HepG2 (cell line): ENCODE results near the gene TCF3. TPM values are rescaled to one million over a fixed set of nuclear protein-coding genes. Genes with fewer than 3 reads are reported as not detected.

Experiments
- ATAC-seq: fragments of 200-7000 bp; cut with Tn5 transposase; 3 replicates; pipeline ENCODE4 v1.9.1; 2020; ENCODE audit warnings: mild to moderate bottlenecking, moderate library complexity
- BruUV-seq: library from RNA; stranded (reverse); fragments of 400-500 nt; replicated peaks from 2 replicates; lab custom pipeline; 2021; lab: Mats Ljungman, UMichigan
- CTCF ChIA-PET: fragments of 300-600 bp; formaldehyde crosslinking; extraction: SDS; loops from one replicate; lab custom pipeline; 2021; ENCODE audit warnings: low total read pairs, inconsistent platforms, low intra/inter-chr PET ratio; lab: Yijun Ruan, JAX
- POLR2A ChIA-PET: fragments of 350-600 bp; sonication (Branson Sonifier 250); formaldehyde crosslinking; loops from one replicate; lab custom pipeline; 2020; ENCODE audit warnings: antibody characterized with exemption, inconsistent platforms; lab: Yijun Ruan, JAX
- DNase-seq: peaks from one replicate; pipeline ENCODE4 v3.0.0-alpha.2; 2015; ENCODE audit warnings: low spot score
- FAIRE-seq: peaks from 3 replicates; lab custom pipeline; 2011; peaks lifted over from hg19 to GRCh38; lab: Jason Lieb, UNC
- H2AFZ ChIP-seq: one replicate; pipeline ENCODE4 v1.6.1; 2011; ENCODE audit warnings: low read length, inconsistent platforms
- H3K27ac ChIP-seq: fragments of 300-600 bp; 3 replicates; pipeline ENCODE4 v1.8.0; 2011; ENCODE audit warnings: mixed run types, mild to moderate bottlenecking, mixed read lengths, low read length, inconsistent platforms; ENCODE audit not compliant: insufficient read depth; ENCODE audit errors: extremely low read length
- H3K27me3 ChIP-seq, 2 experiments: fragments of 200-600 bp in 1 of 2; 2 replicates in 1 of 2; 3 replicates in 1 of 2; pipeline versions ENCODE4 v1.6.0 to v1.8.0; 2011; ENCODE audit warnings: low read length in 2 of 2, mild to moderate bottlenecking in 2 of 2, moderate library complexity in 2 of 2, inconsistent platforms in 1 of 2; ENCODE audit not compliant: insufficient read depth in 2 of 2, control insufficient read depth in 1 of 2
- H3K36me3 ChIP-seq, 2 experiments: fragments of 200-600 bp in 1 of 2; replicated peaks in 1 of 2; 2 replicates in 1 of 2; 3 replicates in 1 of 2; pipeline versions ENCODE4 v1.5.1 to v1.8.0; 2011; ENCODE audit warnings: low read length in 2 of 2, inconsistent platforms in 1 of 2; ENCODE audit not compliant: insufficient read depth in 2 of 2, control insufficient read depth in 1 of 2
- H3K4me1 ChIP-seq: 2 replicates; pipeline ENCODE4 v1.5.1; 2012; ENCODE audit warnings: low read length, inconsistent platforms; ENCODE audit not compliant: insufficient read depth
- H3K4me2 ChIP-seq: 2 replicates; pipeline ENCODE4 v1.6.0; 2011; ENCODE audit warnings: low read depth, low read length, inconsistent platforms
- H3K4me3 ChIP-seq, 3 experiments: fragments of 200-600 bp in 1 of 3; sonication (generic), shearing (Covaris generic) in 1 of 3; replicated peaks in 1 of 3; 2 replicates each; pipeline ENCODE4 v1.5.1; 2011 to 2016; ENCODE audit warnings: low read length in 3 of 3, inconsistent platforms in 2 of 3, low read depth in 2 of 3, mild to moderate bottlenecking in 2 of 3, control low read depth in 1 of 3, mixed read lengths in 1 of 3; ENCODE audit not compliant: insufficient read depth in 1 of 3
- H3K79me2 ChIP-seq: one replicate; pipeline ENCODE4 v1.6.1; 2011; ENCODE audit warnings: low read length, inconsistent platforms; ENCODE audit not compliant: insufficient read depth
- H3K9ac ChIP-seq: 2 replicates; pipeline ENCODE4 v1.6.0; 2011; ENCODE audit warnings: mild to moderate bottlenecking, low read depth, low read length, inconsistent platforms; ENCODE audit not compliant: insufficient read depth
- H3K9me3 ChIP-seq: 2 replicates; pipeline ENCODE4 v1.5.1; 2012; ENCODE audit warnings: mild to moderate bottlenecking, low read length
- H4K20me1 ChIP-seq: 2 replicates; pipeline ENCODE4 v1.6.0; 2011; ENCODE audit warnings: inconsistent platforms, mild to moderate bottlenecking, low read length, moderate library complexity; ENCODE audit not compliant: insufficient read depth
- CCAR2 ChIP-seq: fragments of 200-400 bp; formaldehyde crosslinking; optimal IDR thresholded peaks from 2 replicates; pipeline ENCODE3; 2018; ENCODE audit warnings: low read depth, mild to moderate bottlenecking, low read length, moderate library complexity
- ELF1 ChIP-seq: sonication (generic); formaldehyde crosslinking; IDR thresholded peaks from 2 replicates; pipeline ENCODE4 v1.4.0; 2020; ENCODE audit warnings: missing genetic modification reagents
- XRCC5 ChIP-seq: fragments of 200-400 bp; formaldehyde crosslinking; optimal IDR thresholded peaks from 2 replicates; pipeline ENCODE3; 2017; ENCODE audit warnings: mild to moderate bottlenecking, low read length
- ZNF430 ChIP-seq: sonication (generic); formaldehyde crosslinking; IDR thresholded peaks from 2 replicates; pipeline ENCODE4 v1.9.0; 2021; ENCODE audit warnings: mild to moderate bottlenecking, missing genetic modification reagents
- ZNF598 ChIP-seq: sonication (generic); formaldehyde crosslinking; IDR thresholded peaks from 2 replicates; pipeline ENCODE4 v1.5.1; 2020; ENCODE audit warnings: mild to moderate bottlenecking, missing genetic modification reagents, borderline replicate concordance
- ZNF644 ChIP-seq: IDR thresholded peaks from 2 replicates; pipeline ENCODE4 v1.6.1; 2016; ENCODE audit warnings: low read depth
- ZNF678 ChIP-seq: sonication (generic); formaldehyde crosslinking; IDR thresholded peaks from 2 replicates; pipeline ENCODE4 v1.4.0; 2020; ENCODE audit warnings: mild to moderate bottlenecking, missing genetic modification reagents
- WGBS: methylation state at CpG from one replicate; pipeline ENCODE4 v1.1.6; 2017; ENCODE audit warnings: low lambda C conversion rate; 5-methylcytosine and 5-hydroxymethylcytosine counted together
- in situ Hi-C: cut with HindIII; loops from 2 replicates; pipeline ENCODE4 v1.10.0; 2017; ENCODE audit warnings: low pct_unique_long_range_greater_than_20kb; ENCODE audit not compliant: extremely low pct_ligation_motif_present
- intact Hi-C: fragments of 100-400 bp; cut with micrococcal nuclease; formaldehyde crosslinking; loops from one replicate; pipeline ENCODE4 v1.10.0; 2022; ENCODE audit not compliant: unreplicated experiment
- polyA plus RNA-seq, 8 experiments: library from polyadenylated mRNA; depleted of rRNA in 3 of 8; stranded (reverse) in 7 of 8; unstranded in 1 of 8; fragments of >200 nt; fragmentation: Illumina TruSeq in 4 of 8; extraction: Trizol in 4 of 8; gene quantifications; 2 replicates each; pipeline versions ENCODE4 v1.2.1 to v1.2.3, GENCODE V29; 2011 to 2016; ENCODE audit warnings: low read depth in 4 of 8, missing spikeins in 1 of 8, mixed read lengths in 1 of 8; ENCODE audit not compliant: insufficient read depth in 1 of 8
- total RNA-seq, 5 experiments: library from RNA; depleted of rRNA; stranded (reverse); fragments of >200 nt; fragmentation: Illumina TruSeq; extraction: Trizol; gene quantifications; 2 replicates each; pipeline ENCODE4 v1.2.3, GENCODE V29; 2016; ENCODE audit warnings: low read depth in 1 of 5
- TF ChIP-seq, protein P1 (sequence below): sonication (generic); formaldehyde crosslinking; IDR thresholded peaks from 2 replicates; pipeline ENCODE4 v1.5.0; 2020; ENCODE audit warnings: mild to moderate bottlenecking, missing genetic modification reagents
- TF ChIP-seq, protein P2 (sequence below): sonication (generic); formaldehyde crosslinking; IDR thresholded peaks from 2 replicates; pipeline ENCODE4 v1.5.0; 2020; ENCODE audit warnings: missing genetic modification reagents

TCF3 gene
- total and polyA plus RNA-seq, 2 of the 13 experiments (the other 11 are each of a cell fraction or from before 2014, with no cell fraction given), result 51.4 to 53.2 TPM

DNA sequence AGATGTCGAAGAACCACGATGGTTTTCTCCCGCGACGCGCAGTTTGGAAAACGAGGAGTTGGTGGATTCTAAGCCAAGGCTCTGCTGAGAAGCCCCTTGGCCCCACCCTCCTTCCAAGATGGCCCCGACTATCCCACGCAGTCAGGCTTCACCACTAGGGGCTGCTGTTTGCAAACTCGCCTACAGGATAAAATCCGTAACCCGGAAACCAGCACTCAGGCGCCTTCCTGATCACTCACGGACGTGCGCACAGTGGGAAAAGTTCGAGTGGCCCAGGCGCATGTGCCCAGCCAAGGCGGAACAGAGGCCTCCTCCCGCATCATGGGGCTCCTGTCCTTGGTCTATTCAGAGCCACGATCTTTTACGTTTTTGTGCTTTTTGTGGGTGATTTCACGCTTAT is 28.0 kb downstream of the TCF3 start (continued):
- TF ChIP-seq, protein P1, sequence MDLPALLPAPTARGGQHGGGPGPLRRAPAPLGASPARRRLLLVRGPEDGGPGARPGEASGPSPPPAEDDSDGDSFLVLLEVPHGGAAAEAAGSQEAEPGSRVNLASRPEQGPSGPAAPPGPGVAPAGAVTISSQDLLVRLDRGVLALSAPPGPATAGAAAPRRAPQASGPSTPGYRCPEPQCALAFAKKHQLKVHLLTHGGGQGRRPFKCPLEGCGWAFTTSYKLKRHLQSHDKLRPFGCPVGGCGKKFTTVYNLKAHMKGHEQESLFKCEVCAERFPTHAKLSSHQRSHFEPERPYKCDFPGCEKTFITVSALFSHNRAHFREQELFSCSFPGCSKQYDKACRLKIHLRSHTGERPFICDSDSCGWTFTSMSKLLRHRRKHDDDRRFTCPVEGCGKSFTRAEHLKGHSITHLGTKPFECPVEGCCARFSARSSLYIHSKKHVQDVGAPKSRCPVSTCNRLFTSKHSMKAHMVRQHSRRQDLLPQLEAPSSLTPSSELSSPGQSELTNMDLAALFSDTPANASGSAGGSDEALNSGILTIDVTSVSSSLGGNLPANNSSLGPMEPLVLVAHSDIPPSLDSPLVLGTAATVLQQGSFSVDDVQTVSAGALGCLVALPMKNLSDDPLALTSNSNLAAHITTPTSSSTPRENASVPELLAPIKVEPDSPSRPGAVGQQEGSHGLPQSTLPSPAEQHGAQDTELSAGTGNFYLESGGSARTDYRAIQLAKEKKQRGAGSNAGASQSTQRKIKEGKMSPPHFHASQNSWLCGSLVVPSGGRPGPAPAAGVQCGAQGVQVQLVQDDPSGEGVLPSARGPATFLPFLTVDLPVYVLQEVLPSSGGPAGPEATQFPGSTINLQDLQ (CRISPR knock-in tag), result no peak
- TF ChIP-seq CCAR2 (no peak), ZNF644 (CRISPR knock-in tag) (no peak), ZNF678 (no peak), XRCC5 (peak; percentile 48), ZNF430 (CRISPR knock-in tag) (no peak)
- TF ChIP-seq, protein P2, sequence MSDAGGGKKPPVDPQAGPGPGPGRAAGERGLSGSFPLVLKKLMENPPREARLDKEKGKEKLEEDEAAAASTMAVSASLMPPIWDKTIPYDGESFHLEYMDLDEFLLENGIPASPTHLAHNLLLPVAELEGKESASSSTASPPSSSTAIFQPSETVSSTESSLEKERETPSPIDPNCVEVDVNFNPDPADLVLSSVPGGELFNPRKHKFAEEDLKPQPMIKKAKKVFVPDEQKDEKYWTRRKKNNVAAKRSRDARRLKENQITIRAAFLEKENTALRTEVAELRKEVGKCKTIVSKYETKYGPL (CRISPR knock-in tag), result no peak
- TF ChIP-seq, all 625 proteins: peak for 7

DNA sequence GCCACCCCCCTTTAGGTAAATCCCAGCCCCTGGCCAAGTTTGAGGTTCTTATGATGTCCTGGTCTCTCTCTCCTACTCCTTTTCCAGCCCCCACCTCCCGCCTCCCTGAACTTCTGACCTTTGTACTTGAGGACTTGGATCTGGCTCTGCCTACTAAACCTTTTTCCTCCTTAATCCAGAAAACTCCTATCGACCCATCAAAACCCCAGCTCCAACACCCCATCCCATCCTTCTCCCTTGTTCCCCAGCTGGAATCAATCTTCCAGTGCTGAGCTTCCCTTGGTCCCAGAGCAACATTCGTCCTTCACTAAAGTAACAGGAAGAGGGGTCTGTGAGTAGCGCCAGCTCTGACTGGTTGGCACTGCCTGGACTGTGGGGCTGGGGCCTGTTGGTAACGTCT is 29.9 kb downstream of the TCF3 start:
- Histone ChIP-seq H3K4me2 (no peak overlapping the region), H3K36me3 (peaks cover 18 to 37% of the 10 kb centered on the region in 2 experiments; a peak in 3 of 5 replicates), H3K27me3 (no peaks in the 10 kb centered on the region), H3K9ac (no peak overlapping the region), H3K27ac (no peak overlapping the region), H3K4me3 (no peak overlapping the region), H3K79me2 (no peaks in the 10 kb centered on the region), H2AFZ (no peak overlapping the region), H3K9me3 (no peaks in the 10 kb centered on the region), H3K4me1 (no peaks in the 10 kb centered on the region), H4K20me1 (no peaks in the 10 kb centered on the region)
- POLR2A ChIA-PET, result no interaction called here
- CTCF ChIA-PET, result no interaction called here
- DNase-seq, result no peak
- no peak for TF ChIP-seq ZNF598 (CRISPR knock-in tag)
- TF ChIP-seq ELF1 (CRISPR knock-in tag), result no peak
- ATAC-seq, result no peak
- FAIRE-seq, result no peak
- 96% methylated on average over 5 of the region's 5 CpGs for WGBS
- in situ Hi-C loops, result no loop called here
- intact Hi-C loops, result no loop called here
- no TSS peak for BruUV-seq
